OCI-LY7 (cell line): ENCODE measurements around the gene TAMALIN. TPM values are rescaled to one million over a fixed set of nuclear protein-coding genes. Genes with fewer than 3 reads are reported as not detected.

Experiments
- BruUV-seq: library from RNA; stranded (reverse); fragments of 400-500 nt; replicated peaks from 2 replicates; lab custom pipeline; 2021; lab: Mats Ljungman, UMichigan
- CTCF ChIA-PET: fragments of 300-600 bp; sonication (Branson Sonifier 250); formaldehyde crosslinking; loops from one replicate; lab custom pipeline; 2022; ENCODE audit warnings: antibody characterized with exemption; ENCODE audit not compliant: unreplicated experiment; lab: Charles Lee
- POLR2A ChIA-PET: fragments of 300-600 bp; sonication (Branson Sonifier 250); formaldehyde crosslinking; loops from one replicate; lab custom pipeline; 2022; ENCODE audit warnings: antibody characterized with exemption; lab: Charles Lee
- DNase-seq: peaks from one replicate; pipeline ENCODE4 v3.0.0-alpha.2; 2015; ENCODE audit warnings: low spot score
- H2AFZ ChIP-seq: fragments of 200-600 bp; sonication (generic), shearing (Covaris generic); 2 replicates; pipeline ENCODE4 v1.6.1; 2014; ENCODE audit warnings: mild to moderate bottlenecking, antibody characterized with exemption, low read length, moderate library complexity
- H3K27ac ChIP-seq: fragments of 200-600 bp; sonication (generic); 2 replicates; pipeline ENCODE4 v1.5.1; 2014; ENCODE audit warnings: mixed run types, low read depth, mild to moderate bottlenecking, moderate library complexity, low read length, inconsistent platforms; ENCODE audit not compliant: poor library complexity, severe bottlenecking
- H3K36me3 ChIP-seq: fragments of 200-600 bp; sonication (generic); 2 replicates; pipeline ENCODE4 v1.6.1; 2014; ENCODE audit warnings: mild to moderate bottlenecking, antibody characterized with exemption, low read length, moderate library complexity, mixed read lengths; ENCODE audit not compliant: insufficient read depth
- H3K4me1 ChIP-seq: fragments of 200-600 bp; sonication (generic); 2 replicates; pipeline ENCODE4 v1.5.1; 2014; ENCODE audit warnings: mild to moderate bottlenecking, low read length; ENCODE audit not compliant: insufficient read depth, poor library complexity, severe bottlenecking
- H3K4me2 ChIP-seq: fragments of 200-600 bp; sonication (generic); 2 replicates; pipeline ENCODE4 v1.6.1; 2014; ENCODE audit warnings: mild to moderate bottlenecking, low read length
- H3K4me3 ChIP-seq: fragments of 200-600 bp; sonication (generic); 2 replicates; pipeline ENCODE4 v1.5.1; 2014; ENCODE audit warnings: mild to moderate bottlenecking, low read depth, low read length; ENCODE audit not compliant: poor library complexity, severe bottlenecking
- H3K79me2 ChIP-seq: fragments of 200-600 bp; sonication (generic); 2 replicates; pipeline ENCODE4 v1.6.1; 2016; ENCODE audit warnings: low read depth, mild to moderate bottlenecking, low read length, moderate library complexity, mixed read lengths; ENCODE audit not compliant: insufficient read depth
- H3K9me2 ChIP-seq: fragments of 200-600 bp; sonication (generic); 2 replicates; pipeline ENCODE4 v1.6.1; 2016; ENCODE audit warnings: mild to moderate bottlenecking, low read length, mixed read lengths; ENCODE audit not compliant: insufficient read depth
- H3K9me3 ChIP-seq: fragments of 200-600 bp; sonication (generic); 2 replicates; pipeline ENCODE4 v1.6.1; 2014; ENCODE audit warnings: mild to moderate bottlenecking, mixed run types, low read length, mixed read lengths
- H4K20me1 ChIP-seq: fragments of 200-600 bp; sonication (generic); 2 replicates; pipeline ENCODE4 v1.6.1; 2014; ENCODE audit warnings: mild to moderate bottlenecking, antibody characterized with exemption, low read length, moderate library complexity, mixed read lengths; ENCODE audit not compliant: insufficient read depth
- CTCF ChIP-seq: fragments of 200-600 bp; sonication (generic); conservative IDR thresholded peaks from 2 replicates; pipeline ENCODE4 v1.5.1; 2014; ENCODE audit warnings: mild to moderate bottlenecking, antibody characterized with exemption, low read length, moderate library complexity, mixed read lengths
- EZH2phosphoT487 ChIP-seq: fragments of 200-600 bp; sonication (generic); IDR thresholded peaks from 2 replicates; pipeline ENCODE4 v1.6.1; 2018; ENCODE audit warnings: low read depth, borderline replicate concordance, mild to moderate bottlenecking, mixed run types, antibody characterized with exemption, low read length, moderate library complexity, mixed read lengths
- intact Hi-C: fragments of 100-400 bp; cut with micrococcal nuclease; formaldehyde crosslinking; loops from one replicate; pipeline ENCODE4 v1.10.0; 2022; ENCODE audit not compliant: unreplicated experiment
- total RNA-seq, 2 experiments: library from RNA; depleted of rRNA in 1 of 2; stranded (reverse); fragments of >200 nt in 1 of 2; shearing (Covaris generic) in 1 of 2; gene quantifications; 2 replicates each; pipeline ENCODE4 v1.2.3, GENCODE V29; 2014 to 2022

Gene TAMALIN
- total RNA-seq, 2 experiments from 2014 or later: 0.66 to 1.3 TPM

GRCh38 chr12:52007982-52008510 lies 1.3 kb downstream of the TAMALIN start:
- intact Hi-C loops: no loop called here
- no peak overlapping the region for H3K4me3 ChIP-seq

GRCh38 chr12:52009081-52009751 lies 2.5 kb downstream of the TAMALIN start:
- no peaks in the 10 kb centered on the region for H3K36me3 ChIP-seq
- intact Hi-C loops: no loop called here
- ChIA-PET POLR2A (no interaction called here), CTCF (interaction anchor here (1.2 kb wide), 1 partner anchor 11 kb away, joined by 7 read pairs; no protein-coding TSS in a partner anchor)
- H3K27ac ChIP-seq: no peak overlapping the region
- no peak overlapping the region for H3K4me3 ChIP-seq
- TF ChIP-seq CTCF: no peak
- no peak for TF ChIP-seq EZH2phosphoT487
- H2AFZ ChIP-seq: no peak overlapping the region
- no peaks in the 10 kb centered on the region for H3K79me2 ChIP-seq
- no peaks in the 10 kb centered on the region for H3K9me2 ChIP-seq
- DNase-seq: no peak
- peaks cover 25% of the 10 kb centered on the region for H3K4me1 ChIP-seq
- no peaks in the 10 kb centered on the region for H4K20me1 ChIP-seq
- H3K4me2 ChIP-seq: no peak overlapping the region
- BruUV-seq: no TSS peak
- H3K9me3 ChIP-seq: no peaks in the 10 kb centered on the region

More at GRCh38 chr12:52007982-52008510, 1.3 kb downstream of the TAMALIN start:
- H2AFZ ChIP-seq: no peak overlapping the region
- no peak for DNase-seq
- TF ChIP-seq EZH2phosphoT487 (no peak), CTCF (no peak)
- H4K20me1 ChIP-seq: no peaks in the 10 kb centered on the region
- H3K4me2 ChIP-seq: no peak overlapping the region
- ChIA-PET CTCF (interaction anchor here (1.1 kb wide), 1 partner anchor 10 kb away, joined by 3 read pairs; no protein-coding TSS in a partner anchor), POLR2A (no interaction called here)
- no TSS peak for BruUV-seq
- no peaks in the 10 kb centered on the region for H3K36me3 ChIP-seq
- H3K9me3 ChIP-seq: no peaks in the 10 kb centered on the region
- H3K27ac ChIP-seq: no peak overlapping the region
- H3K79me2 ChIP-seq: no peaks in the 10 kb centered on the region
- H3K4me1 ChIP-seq: peaks cover 25% of the 10 kb centered on the region
- no peaks in the 10 kb centered on the region for H3K9me2 ChIP-seq

- ChIA-PET CTCF (interaction anchor here (1.2 kb wide), 1 partner anchor 10 kb away, joined by 7 read pairs; no protein-coding TSS in a partner anchor), POLR2A (no interaction called here)
- Histone ChIP-seq H4K20me1 (no peaks in the 10 kb centered on the region), H3K27ac (no peak overlapping the region), H3K9me2 (no peaks in the 10 kb centered on the region), H3K4me1 (peaks cover 25% of the 10 kb centered on the region), H3K4me3 (no peak overlapping the region), H3K9me3 (no peaks in the 10 kb centered on the region), H3K79me2 (no peaks in the 10 kb centered on the region), H3K4me2 (no peak overlapping the region), H2AFZ (no peak overlapping the region), H3K36me3 (no peaks in the 10 kb centered on the region)
- intact Hi-C loops: no loop called here
- BruUV-seq: no TSS peak
- DNase-seq: no peak
- TF ChIP-seq CTCF (no peak), EZH2phosphoT487 (no peak)
These were observed 3.4 kb downstream of the TAMALIN start for GRCh38 chr12:52010152-52010622.
